ENCODE data around the gene LGR4.

GRCh38 chr11:27438595-27438981, 34.0 kb downstream of the LGR4 start:
- TF ChIP-seq SIN3A (IDR thresholded peaks at IDR 0.05; ENCODE audit: low read depth, low read length) (no peak), FOS (IDR thresholded peaks at IDR 0.05; ENCODE audit: borderline replicate concordance, extremely low read depth, insufficient read length) (no peak), CTCF (IDR thresholded peaks at IDR 0.05 in 2 of 3, conservative IDR thresholded peaks at IDR 0.05 in 1 of 3; ENCODE audit: control insufficient read depth in 2 of 3, extremely low read depth in 1 of 3, insufficient read depth in 1 of 3, low read depth in 3 of 3, low read length in 3 of 3) (no peak), SREBF1 (IDR thresholded peaks at IDR 0.05; ENCODE audit: low read length) (no peak), CREM (IDR thresholded peaks at IDR 0.05; ENCODE audit: low read depth) (no peak), NFIC (IDR thresholded peaks at IDR 0.05; ENCODE audit: low read depth, low read length) (no peak), SPI1 (IDR thresholded peaks at IDR 0.05; ENCODE audit: borderline replicate concordance, insufficient read depth, low read depth, low read length) (no peak), CBFB (IDR thresholded peaks at IDR 0.05; ENCODE audit: low read depth) (no peak), MEF2A (IDR thresholded peaks at IDR 0.05; ENCODE audit: insufficient read depth, low read depth, low read length) (no peak), YBX1 (IDR thresholded peaks at IDR 0.05) (no peak)

Data from GM12878 (cell line).